Measurements from ENCODE around the gene PCDHGA1. TPM values are rescaled to one million over a fixed set of nuclear protein-coding genes. Genes with fewer than 3 reads are reported as not detected.
"Not testable (repeated sequence)": the region's sequence is repeated elsewhere in the genome, so short reads cannot be mapped to it uniquely, and the experiment has no call there.

Gene PCDHGA1
- total RNA-seq, result under 1 TPM; 0.04 to 0.06 TPM

DNA sequence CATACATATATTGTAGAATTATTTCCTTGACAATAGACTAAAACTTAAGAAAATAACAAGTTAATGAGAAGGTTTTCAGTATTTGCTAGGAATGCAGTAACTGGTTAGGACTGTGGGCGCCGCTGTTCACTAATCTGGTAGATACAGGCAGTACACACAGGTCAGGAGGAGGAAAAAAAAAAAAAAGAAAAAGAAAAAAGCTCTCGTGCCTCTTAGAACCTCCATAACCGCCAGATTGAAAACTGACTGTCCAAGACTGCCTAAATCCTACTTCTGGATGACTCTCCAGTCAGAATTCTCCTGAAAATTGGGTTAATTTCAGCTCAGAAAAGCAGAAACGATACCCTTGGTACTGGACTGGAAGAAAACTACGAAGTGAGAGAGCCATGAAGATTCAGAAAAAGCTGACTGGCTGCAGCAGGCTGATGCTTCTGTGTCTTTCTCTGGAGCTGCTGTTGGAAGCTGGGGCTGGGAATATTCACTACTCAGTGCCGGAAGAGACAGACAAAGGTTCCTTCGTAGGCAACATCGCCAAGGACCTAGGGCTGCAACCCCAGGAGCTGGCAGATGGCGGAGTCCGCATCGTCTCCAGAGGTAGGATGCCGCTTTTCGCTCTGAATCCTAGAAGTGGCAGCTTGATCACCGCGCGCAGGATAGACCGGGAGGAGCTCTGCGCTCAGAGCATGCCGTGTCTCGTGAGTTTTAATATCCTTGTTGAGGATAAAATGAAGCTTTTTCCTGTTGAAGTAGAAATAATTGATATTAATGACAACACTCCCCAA lies at the start of gene PCDHGA1:
Gene PCDHGA1 (plus strand): TSS at position 216 of the 782 bp plus-strand sequence.
- POLR2A ChIA-PET, result interaction anchor here (1.0 to 1.1 kb wide), 2 partner anchors 10 to 11 kb away, joined by 3 to 4 read pairs; partner anchors contain the start of gene TAF7
- CTCF ChIA-PET, result interaction anchor here (0.6 to 1.2 kb wide), 3 partner anchors 10 to 764 kb away, joined by 3 to 4 read pairs (median 3); partner anchors contain the start of gene TAF7

DNA sequence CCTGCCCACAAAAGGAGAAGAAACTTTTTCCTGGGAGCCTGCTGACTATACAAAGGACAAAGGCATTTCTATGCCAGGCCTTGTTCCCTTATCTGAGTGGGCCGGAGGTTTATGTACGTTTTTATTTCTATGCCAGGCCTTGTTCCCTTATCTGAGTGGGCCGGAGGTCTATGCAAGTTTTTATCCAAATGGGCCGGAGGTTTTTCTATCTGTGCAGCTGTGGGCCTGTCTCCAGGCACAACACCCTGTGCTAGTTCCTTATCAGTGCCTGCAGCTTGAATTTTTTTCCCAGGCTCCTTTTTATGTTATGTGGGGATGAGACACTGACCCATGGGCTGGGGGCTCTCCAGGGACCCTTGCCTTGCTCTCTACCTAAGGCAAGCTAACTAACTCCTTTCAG lies 31.9 kb upstream of the PCDHGA1 start:
- ChIA-PET POLR2A (no interaction called here), CTCF (no interaction called here)

DNA sequence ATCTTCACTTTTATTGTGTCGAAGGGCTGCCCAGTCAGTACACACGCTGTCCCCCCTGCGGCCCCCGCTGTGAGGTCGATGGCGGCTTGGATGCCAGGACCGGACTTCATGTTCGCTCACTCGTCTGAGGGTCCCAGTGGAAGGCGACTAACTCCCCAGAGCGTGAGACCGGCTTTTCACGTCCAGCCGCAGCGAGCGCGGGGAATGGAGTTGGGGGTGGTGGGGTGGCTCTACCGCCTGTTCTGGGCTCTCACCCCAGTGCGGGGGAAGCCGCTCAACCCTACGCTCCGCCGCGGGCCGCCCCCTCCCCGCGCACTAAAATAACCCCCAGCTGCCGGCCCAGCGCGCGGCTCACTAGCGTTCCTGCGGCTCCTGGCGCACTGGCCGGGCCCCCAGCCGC lies 26.6 kb upstream of the PCDHGA1 start, which contains the start of gene SLC25A2:
Gene SLC25A2 (minus strand): TSS at position 294 of the 400 bp plus-strand sequence. CDS start 184 bp downstream, at position 110.
- POLR2A ChIA-PET, result no interaction called here
- CTCF ChIA-PET, result no interaction called here

DNA sequence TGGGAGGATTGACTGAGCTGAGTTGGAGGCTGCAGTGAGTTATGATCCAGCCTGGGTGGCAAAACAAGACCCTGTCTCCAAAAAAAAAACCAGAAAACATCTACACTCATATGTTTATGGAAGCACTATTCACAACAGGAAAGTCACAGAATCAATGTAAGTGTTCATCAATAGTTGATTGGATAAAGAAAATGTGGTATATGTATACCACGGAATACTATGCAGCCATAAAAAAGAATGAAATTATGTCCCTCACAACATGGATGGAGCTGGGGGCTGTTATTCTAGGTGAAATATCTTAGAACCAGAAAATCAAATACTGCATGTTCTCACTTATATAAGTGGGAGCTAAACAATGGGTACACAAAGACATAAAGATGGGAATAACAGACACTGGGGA lies 23.7 kb upstream of the PCDHGA1 start:
- ChIA-PET CTCF (no interaction called here), POLR2A (no interaction called here)

DNA sequence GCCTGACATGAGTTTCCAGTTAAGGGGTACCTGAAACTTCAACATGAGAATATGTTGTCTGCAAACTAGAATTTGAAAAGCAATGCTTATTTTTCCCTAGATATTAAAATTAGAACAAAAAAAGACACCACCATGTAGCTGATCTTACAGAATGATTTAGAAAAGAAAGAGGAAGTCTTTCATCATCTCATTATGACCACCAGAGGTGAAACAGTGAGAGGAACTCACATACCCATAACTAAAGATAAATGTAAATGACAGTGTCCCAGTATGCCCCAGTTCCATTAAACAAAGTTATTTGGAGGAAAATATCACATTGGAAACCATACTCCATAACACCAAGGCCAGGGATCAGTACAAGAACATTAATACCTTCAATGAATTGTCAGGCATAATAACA lies 16.6 kb upstream of the PCDHGA1 start:
- ChIA-PET CTCF (no interaction called here), POLR2A (no interaction called here)

DNA sequence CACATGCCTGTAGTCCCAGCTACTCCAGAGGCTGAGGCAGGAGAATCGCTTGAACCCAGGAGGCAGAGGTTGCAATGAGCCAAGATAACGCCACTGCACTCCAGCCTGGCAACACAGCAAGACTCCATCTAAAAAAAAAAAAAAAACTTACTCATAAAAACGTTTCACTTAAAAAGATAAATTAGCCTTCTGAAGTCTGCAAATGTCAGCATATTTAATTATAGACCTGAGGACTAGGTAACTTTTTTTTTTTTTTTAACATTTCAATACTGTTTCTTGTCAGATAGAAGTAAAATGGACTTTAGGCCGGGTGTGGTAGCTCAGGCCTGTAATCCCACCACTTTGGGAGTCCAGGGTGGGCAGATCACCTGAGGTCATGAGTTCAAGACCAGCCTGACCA lies 13.4 kb upstream of the PCDHGA1 start:
- POLR2A ChIA-PET, result not testable (repeated sequence)
- CTCF ChIA-PET, result interaction anchor here (0.7 kb wide), 1 partner anchor 16 kb away, joined by 3 read pairs; no protein-coding TSS in a partner anchor

DNA sequence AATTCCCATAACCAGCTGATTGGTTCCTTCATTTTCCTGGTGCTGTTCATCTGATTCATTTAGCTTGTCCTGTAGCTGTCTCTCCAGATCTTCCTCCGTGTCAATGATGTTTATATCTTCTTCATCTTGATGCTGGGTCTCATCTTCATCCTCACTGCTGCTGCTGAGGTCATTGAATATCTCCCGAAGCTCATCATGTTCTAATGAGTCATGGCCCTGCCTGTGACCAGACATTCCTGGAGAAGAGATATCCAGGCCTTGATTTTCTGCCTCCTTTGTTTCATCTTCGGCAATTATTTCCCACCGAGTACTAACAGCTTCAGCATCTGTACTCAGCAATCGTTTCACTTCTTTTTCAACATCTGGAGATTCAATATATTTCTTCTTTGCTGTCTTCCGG lies 11.1 kb upstream of the PCDHGA1 start:
- ChIA-PET CTCF (interaction anchor here (1.1 to 1.6 kb wide), 5 partner anchors 10 to 245 kb away, joined by 3 to 6 read pairs (median 3); partner anchors contain the start of genes PCDHGA10 and PCDHGB1), POLR2A (interaction anchor here (0.6 kb wide), 1 partner anchor 14 kb away, joined by 3 read pairs; no protein-coding TSS in a partner anchor)

DNA sequence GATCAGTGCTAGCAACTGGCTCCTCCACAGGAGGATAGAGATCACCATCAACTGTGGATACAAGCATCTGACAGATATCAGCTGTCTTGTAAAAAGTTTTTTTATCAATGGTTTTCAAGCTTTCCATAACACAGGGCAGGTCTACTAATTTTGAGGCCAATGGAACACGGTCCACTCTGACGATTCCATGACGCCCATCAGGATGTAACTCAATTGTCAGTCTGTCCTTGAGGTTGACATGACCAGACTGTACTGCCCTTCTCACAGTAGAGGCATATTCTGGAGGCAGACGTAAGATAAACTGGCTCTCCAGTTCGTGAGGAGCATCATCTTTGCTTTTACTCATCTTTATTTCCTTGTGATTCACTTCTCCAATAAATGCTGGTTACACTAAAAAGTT lies 10.6 kb upstream of the PCDHGA1 start:
- ChIA-PET CTCF (interaction anchor here (1.1 to 1.7 kb wide), 10 partner anchors 9 to 244 kb away, joined by 3 to 6 read pairs (median 4); partner anchors contain the start of genes PCDHGA1, PCDHGA10, PCDHGA3 and PCDHGB1), POLR2A (interaction anchor here (0.9 to 1.6 kb wide), 2 partner anchors 8 to 11 kb away, joined by 4 read pairs; no protein-coding TSS in a partner anchor)

DNA sequence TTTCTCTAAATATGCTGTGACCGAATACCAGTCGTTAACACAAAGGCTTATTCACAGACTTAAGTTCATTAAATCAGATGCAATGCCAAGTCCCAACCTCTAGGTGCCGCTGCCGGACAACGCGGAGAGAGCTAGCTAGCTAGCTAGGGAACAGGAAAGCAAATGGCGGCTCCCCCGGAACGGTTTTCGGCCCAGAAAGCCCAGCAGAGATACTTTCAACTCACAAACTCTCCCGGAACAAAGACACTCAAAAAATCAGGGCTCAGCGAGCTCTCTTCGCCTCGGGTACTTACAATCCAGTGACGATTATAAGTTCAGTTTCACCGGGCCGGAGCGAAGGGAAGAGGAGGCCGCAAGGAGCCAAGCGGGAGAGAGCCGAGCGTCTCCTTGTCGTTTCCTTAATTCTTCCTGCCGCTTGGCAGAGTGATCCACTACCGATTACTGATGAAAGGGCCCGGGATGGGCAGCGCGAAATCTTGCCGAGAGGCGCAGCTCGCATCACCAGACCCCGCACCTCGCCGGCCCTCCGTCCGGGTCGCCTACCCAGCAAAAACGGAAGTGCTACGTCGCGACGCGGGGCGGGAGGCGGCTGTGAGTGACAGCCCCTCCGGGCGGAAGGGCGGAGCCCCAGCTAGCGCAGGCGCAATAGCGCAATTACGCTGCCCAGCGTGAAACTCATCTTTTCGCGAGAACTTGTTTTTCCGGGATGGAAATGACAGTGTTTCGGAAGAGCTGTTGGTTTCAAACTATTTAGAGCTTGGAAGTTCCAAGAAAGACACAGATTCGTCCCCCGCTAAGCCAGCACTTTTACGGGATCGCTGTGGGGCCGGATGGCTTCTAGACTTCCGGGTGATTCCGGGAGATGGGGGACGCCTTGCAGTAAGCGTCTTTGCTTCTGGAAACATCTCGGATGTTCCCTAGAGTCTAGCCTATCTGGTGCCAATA lies 9.8 kb upstream of the PCDHGA1 start, which contains the start of gene TAF7:
Gene TAF7 (minus strand): TSS at position 560 of the 945 bp plus-strand sequence. CDS start 740 bp downstream, outside the sequence.
- POLR2A ChIA-PET, result interaction anchor here (0.6 to 1.6 kb wide), 5 partner anchors 9 to 248 kb away, joined by 3 to 8 read pairs (median 4); partner anchors contain the start of gene PCDHGA1
- CTCF ChIA-PET, result interaction anchor here (1.1 to 1.7 kb wide), 10 partner anchors 8 to 243 kb away, joined by 3 to 6 read pairs (median 4); partner anchors contain the start of genes PCDHB9, PCDHGA1, PCDHGA10 and PCDHGA3

DNA sequence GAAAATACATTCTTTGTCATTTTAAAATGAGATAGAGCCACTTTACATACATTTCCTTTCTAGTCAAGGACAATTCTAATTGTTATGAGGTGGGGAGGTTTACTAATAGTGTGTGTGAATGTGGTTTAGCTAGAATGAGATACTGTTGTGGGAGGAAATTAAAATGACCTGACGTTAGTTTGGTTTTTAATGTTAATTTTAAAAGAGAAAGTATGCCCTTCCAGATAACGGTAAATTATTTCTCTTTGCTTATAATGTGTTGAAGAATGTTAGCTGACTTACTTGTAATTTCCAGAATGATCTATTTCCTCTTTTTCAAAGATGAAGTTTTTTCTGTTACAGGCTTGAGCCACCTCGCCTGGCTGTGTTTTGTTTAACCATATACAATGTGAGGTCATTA lies 8.1 kb upstream of the PCDHGA1 start:
- POLR2A ChIA-PET, result no interaction called here

DNA sequence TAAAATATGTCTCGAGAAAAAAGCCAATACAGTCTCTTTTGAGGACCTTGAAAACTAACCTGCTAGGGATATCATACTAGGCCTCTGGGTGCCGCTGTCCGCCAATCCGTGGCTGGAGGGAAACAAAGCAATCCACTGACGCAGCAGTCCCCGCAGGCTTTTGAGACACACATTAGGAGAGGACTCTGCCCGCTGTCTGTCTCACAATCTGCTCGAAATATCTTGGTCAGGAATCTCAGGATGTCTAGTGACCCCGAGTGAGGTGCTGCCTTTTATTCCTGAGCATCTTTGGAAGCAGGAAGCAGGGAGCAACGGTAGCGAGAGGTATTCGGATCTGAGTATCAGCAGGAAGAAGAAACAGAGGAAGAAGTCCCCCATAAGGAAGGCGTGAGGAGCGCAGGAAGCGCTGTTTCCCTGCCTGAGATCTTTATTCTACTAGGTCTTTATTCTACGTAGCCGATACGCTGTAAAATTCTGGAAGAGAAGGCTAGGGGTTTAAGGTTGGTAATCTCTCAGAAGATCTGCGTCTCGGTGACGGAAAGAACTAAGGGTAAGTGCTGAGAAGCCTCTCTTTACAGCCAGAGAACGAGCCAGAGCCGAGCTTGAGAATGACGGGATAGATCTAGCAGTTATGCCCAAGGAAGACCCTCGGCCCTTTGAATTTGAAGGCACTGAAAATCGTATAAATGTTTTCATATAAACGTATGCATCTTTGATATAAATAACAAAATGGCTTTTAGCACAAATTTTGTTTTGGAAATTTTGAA lies 4.0 kb upstream of the PCDHGA1 start:
- ChIA-PET POLR2A (no interaction called here), CTCF (interaction anchor here (0.7 kb wide), 1 partner anchor 14 kb away, joined by 3 read pairs; no protein-coding TSS in a partner anchor)

More for the DNA sequence above, 8.1 kb upstream of the PCDHGA1 start:
- CTCF ChIA-PET, result no interaction called here

DNA sequence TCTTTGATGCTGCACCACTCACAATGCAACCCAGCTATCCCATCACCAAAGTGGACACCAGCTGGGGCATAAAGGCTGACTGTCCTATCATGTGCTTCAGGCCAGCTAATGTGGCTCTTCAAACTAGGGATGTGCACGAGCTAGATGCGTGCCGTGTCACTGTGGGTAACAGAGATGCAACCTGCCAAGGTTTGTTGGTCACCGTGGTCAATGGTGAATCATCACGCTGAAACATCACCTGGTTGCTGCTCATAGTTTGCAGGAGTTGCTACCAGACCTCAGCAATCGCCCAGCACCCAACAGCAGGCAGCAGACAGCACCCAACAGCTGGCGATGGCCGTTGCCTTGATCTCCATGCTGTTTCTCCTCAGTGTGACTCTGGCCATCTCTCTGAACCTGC lies 2.1 kb upstream of the PCDHGA1 start:
- ChIA-PET CTCF (interaction anchor here (0.9 to 1.9 kb wide), 3 partner anchors 8 to 236 kb away, joined by 4 to 5 read pairs (median 4); partner anchors contain the start of genes PCDHGA3 and TAF7), POLR2A (no interaction called here)

DNA sequence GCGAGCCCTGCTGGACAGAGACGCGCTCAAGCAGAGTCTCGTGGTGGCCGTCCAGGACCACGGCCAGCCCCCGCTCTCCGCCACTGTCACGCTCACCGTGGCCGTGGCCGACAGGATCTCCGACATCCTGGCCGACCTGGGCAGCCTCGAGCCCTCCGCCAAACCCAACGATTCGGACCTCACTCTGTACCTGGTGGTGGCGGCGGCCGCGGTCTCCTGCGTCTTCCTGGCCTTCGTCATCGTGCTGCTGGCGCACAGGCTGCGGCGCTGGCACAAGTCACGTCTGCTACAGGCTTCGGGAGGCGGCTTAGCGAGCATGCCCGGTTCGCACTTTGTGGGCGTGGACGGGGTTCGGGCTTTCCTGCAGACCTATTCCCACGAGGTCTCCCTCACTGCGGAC lies 2.3 kb downstream of the PCDHGA1 start:
- CTCF ChIA-PET, POLR2A ChIA-PET: not testable (repeated sequence)

DNA sequence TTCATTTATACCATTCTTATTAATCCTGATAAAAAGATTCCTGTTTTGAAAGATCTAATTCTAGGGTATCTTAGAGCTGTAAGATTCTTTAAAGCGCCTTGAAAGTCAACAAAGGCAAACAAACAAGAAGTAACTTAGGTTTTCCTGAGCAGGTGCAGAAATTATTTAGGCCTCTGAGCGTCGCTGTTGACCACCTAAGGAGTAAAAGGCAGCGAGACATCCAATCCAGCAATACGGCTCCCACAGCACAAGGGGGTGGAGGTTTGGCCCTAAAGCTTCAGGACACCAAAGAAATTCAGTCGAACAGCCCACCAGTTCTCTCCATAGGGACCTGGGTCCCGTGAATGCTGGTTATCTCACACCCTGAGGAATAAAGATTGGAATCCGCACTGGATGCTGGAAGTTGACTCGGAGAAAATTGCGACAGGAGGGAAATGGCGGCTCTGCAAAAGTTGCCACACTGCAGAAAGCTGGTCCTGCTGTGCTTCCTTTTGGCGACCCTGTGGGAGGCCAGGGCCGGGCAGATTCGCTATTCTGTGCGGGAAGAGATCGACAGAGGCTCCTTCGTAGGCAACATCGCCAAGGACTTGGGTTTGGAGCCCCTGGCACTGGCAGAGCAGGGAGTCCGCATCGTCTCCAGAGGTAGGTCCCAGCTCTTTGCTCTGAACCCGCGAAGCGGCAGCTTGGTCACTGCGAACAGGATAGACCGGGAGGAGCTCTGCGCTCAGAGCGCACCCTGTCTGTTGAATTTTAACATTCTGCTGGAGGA lies 8.4 kb downstream of the PCDHGA1 start, which contains the start of gene PCDHGA2:
Gene PCDHGA2 (plus strand): TSS at position 223 of the 769 bp plus-strand sequence.
- ChIA-PET POLR2A (no interaction called here), CTCF (interaction anchor here (1.1 to 1.2 kb wide), 3 partner anchors 74 to 220 kb away, joined by 3 read pairs; partner anchors contain the start of gene PCDHGA10)

DNA sequence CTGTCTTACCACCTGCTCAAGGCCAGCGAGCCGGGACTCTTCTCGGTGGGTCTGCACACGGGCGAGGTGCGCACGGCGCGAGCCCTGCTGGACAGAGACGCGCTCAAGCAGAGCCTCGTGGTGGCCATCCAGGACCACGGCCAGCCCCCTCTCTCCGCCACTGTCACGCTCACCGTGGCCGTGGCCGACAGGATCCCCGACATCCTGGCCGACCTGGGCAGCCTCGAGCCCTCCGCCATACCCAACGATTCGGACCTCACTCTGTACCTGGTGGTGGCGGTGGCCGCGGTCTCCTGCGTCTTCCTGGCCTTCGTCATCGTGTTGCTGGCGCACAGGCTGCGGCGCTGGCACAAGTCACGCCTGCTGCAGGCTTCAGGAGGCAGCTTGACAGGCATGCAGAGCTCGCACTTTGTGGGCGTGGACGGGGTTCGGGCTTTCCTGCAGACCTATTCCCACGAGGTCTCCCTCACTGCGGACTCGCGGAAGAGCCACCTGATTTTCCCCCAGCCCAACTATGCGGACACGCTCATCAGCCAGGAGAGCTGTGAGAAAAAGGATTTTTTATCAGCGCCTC lies 10.6 kb downstream of the PCDHGA1 start:
- CTCF ChIA-PET, POLR2A ChIA-PET: not testable (repeated sequence)

DNA sequence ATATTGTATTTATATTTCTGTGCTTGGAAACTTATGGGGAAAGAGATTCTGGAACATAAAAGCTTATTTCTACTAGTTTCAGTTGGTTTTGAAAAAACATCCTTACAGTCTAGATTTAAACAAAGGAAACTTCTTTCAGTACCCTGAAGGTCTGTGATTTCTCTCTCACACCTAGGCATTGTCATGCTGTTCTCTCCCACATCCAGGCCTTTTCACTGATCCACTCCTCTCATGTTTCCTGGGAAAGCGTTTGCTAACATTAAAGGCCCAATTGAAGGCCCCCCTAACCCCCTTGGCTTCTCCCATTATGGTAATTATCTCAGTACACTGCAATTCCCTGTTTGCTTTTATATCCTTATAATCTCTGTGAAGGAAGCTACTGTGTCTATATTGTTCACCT lies 12.5 kb downstream of the PCDHGA1 start:
- ChIA-PET POLR2A (no interaction called here), CTCF (interaction anchor here (0.7 to 1.4 kb wide), 2 partner anchors 22 kb away, joined by 3 read pairs; partner anchors contain the start of gene TAF7)

DNA sequence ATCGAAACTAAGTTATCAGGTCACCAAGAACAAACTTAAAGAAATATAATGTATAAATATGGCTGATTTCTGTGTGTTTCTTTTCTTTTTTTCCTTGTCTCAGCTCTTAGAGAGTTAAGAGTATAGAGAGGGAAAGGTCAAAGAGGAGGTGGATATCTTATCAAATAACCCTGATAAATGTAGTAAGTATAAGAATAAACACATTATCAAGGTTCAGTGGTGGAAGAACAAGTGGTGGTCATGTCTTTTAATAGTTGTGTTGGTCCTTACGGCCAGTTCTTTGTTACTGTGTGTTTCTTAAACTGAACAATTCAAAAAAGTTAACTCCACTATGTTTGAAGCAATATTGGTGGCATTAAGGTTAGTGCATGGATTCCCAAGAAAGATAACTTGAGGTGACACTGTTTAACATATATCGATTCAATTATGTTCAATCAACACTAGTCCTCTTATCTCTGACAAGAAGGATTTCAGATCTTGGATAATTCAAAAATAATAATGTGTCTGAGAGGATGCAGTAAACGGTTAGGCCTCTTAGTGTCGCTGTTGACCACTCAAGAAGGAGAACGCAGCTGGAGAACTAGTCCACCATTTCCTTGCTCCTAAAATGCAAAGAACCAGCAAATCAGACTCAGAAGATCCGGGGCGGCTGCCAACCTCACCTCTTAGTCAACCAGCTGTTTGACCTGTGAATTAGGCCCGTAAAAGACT lies 13.1 kb downstream of the PCDHGA1 start, which contains the start of gene PCDHGA3:
Gene PCDHGA3 (plus strand): TSS at position 588 of the 711 bp plus-strand sequence. CDS start 205 bp downstream, outside the sequence.
- ChIA-PET POLR2A (no interaction called here), CTCF (interaction anchor here (1.0 to 1.4 kb wide), 3 partner anchors 14 to 23 kb away, joined by 3 to 4 read pairs (median 3); partner anchors contain the start of gene TAF7)
